Amniotic epithelial cell (primary cell): Measurements from ENCODE around the gene MYL3.
"Not testable (repeated sequence)": the region's sequence is repeated elsewhere in the genome, so short reads cannot be mapped to it uniquely, and the experiment has no call there.

Experiments used
- DNase-seq: peaks from one replicate; pipeline ENCODE4 v3.0.0-alpha.2; 2010; ENCODE audit warnings: low read depth

The MYL3 gene

DNA sequence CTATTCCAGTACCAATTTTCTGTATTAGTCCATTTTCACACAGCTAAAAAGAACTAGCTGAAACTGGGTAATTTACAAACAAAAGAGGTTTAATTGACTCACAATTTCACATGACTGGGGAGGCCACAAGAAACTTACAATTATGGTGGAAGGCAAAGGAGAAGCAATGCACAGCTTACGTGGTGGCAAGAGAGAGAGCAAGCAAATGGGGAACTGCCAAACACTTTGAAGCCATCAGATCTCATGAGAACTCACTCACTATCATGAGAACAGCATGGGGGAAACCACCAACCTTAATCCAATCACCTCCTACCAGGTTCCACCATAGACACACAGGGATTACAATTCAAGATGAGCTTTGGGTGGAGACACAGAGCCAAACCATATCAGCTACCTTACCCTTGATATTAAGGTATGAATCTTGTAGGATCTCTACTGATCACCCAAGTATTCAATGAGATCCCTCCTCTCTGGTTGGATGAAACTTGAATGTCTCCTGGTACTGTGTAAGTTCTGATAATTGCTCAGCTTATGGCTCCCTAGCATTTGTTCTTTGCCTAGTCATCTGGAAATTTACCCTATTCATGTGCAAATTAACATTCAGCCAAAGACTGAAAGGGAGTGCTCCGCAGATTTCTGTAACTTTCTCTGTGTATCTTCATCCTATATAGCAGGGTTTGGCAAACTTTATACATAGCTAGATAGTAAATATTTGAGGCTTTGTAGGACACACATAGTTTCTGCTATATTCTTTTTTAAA is 38.9 kb downstream of the MYL3 start:
- no peak for DNase-seq

DNA sequence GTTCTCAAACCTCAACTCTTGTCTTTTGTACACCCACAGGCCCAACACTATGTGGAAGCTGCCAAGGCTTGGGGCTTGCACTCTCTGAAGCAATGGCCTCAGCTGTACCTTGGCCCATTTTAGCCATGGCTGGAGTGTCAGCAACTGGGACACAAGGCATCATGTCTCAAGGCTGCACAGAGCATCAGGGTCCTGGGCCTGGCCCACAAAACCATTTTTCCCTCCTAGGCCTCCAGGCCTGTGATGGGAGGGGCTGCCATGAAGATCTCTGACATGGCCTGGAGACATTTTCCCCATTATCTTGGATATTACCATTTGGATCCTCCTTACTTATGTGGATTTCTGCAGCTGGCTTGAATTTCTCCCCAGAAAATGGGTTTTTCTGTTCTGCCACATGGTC is 39.9 kb downstream of the MYL3 start:
- not testable (repeated sequence) for DNase-seq

GRCh38 chr3:46821553-46821952 is 41.7 kb downstream of the MYL3 start:
- no peak for DNase-seq

- no peak for DNase-seq
These were observed 42.4 kb downstream of the MYL3 start for GRCh38 chr3:46820852-46821251.

DNA sequence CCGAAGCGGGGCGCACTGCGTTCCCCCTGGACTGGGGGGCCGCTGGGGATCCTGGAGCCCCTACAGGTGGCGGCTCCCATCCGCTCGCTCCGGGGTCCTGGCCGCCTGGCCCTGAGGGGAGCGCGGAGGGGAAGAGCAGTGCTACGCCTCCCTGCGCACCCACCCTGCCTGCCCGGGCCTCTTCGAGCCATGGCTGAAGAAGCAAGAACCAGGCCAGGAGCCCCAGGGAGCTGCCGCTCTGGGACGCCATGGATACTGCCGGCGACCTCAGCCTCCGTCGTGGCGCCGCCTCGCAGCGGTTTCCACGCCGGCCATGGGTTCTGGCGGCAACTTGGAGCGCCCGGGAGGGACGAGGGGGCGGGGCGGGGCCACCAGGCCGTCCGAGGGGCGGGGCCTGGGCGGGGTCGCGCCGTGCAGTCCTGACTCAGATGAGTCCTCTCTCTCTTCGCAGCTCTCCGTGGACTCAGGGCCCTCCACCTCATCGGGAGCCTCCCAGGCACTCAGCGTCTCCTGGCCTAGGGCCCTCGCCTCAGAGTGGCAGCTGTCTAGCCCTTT is 50.9 kb downstream of the MYL3 start:
- peak; percentile 25 for DNase-seq

GRCh38 chr3:46811615-46812236 is 51.5 kb downstream of the MYL3 start:
- DNase-seq: no peak

- not testable (repeated sequence) for DNase-seq
These were observed 54.5 kb downstream of the MYL3 start for GRCh38 chr3:46808766-46809165.
